Activated T-helper 1 cell treated with anti-CD3 and anti-CD28 coated beads, Interleukin-12 subunit alpha, Interleukin-12 subunit beta, Interleukin-2, Interleukin-4 antibody, amounts not matched to agents 30 ng/mL and 10 ng/mL and 1 ng/mL, durations not matched to agents 14 hours and 24 hours and 36 hours (primary cell): ENCODE results near the gene HOXA4. TPM values are rescaled to one million over a fixed set of nuclear protein-coding genes. Genes with fewer than 3 reads are reported as not detected.

Source experiments
- DNase-seq: peaks from one replicate; pipeline ENCODE4 v3.0.0; 2021; ENCODE audit warnings: low spot score
- H3K27ac Mint-ChIP-seq: one replicate; pipeline ENCODE4 v1.8.0; 2021; ENCODE audit warnings: mild to moderate bottlenecking, mixed read lengths
- H3K27me3 Mint-ChIP-seq: one replicate; pipeline ENCODE4 v1.8.0; 2022; ENCODE audit warnings: mild to moderate bottlenecking, moderate library complexity, mixed read lengths; ENCODE audit not compliant: insufficient read depth
- H3K36me3 Mint-ChIP-seq: one replicate; pipeline ENCODE4 v1.8.0; 2021; ENCODE audit warnings: low read depth, mixed read lengths
- H3K4me1 Mint-ChIP-seq: one replicate; pipeline ENCODE4 v1.8.0; 2021; ENCODE audit warnings: low read depth, mixed read lengths
- H3K4me3 Mint-ChIP-seq: one replicate; pipeline ENCODE4 v1.8.0; 2021; ENCODE audit warnings: mild to moderate bottlenecking, moderate library complexity, mixed read lengths
- H3K9me3 Mint-ChIP-seq: one replicate; pipeline ENCODE4 v1.8.0; 2021; ENCODE audit warnings: mixed read lengths
- intact Hi-C: fragments of 100-400 bp; cut with micrococcal nuclease; formaldehyde crosslinking; loops from one replicate; pipeline ENCODE4 v1.15.1; 2024
- total RNA-seq: library from RNA; stranded (reverse); gene quantifications from 2 replicates; pipeline ENCODE4 v1.2.3, GENCODE V29; 2022

Gene HOXA4
- total RNA-seq, 1 donor from 2014 or later, result not detected

- Mint-ChIP-seq H3K9me3 (no peaks in the 10 kb centered on the region), H3K4me1 (peaks cover 18% of the 10 kb centered on the region)
- intact Hi-C loops, result no loop called here
These were observed 37.8 kb downstream of the HOXA4 start for GRCh38 chr7:27092819-27093110.

GRCh38 chr7:27091941-27092818 is 38.4 kb downstream of the HOXA4 start:
- H3K27me3 Mint-ChIP-seq, result peaks cover 78% of the 10 kb centered on the region
- peaks cover 15% of the 10 kb centered on the region for H3K4me1 Mint-ChIP-seq
- no peaks in the 10 kb centered on the region for H3K36me3 Mint-ChIP-seq
- H3K27ac Mint-ChIP-seq, result no peak overlapping the region
- intact Hi-C loops, result no loop called here
- H3K4me3 Mint-ChIP-seq, result no peak overlapping the region
- no peaks in the 10 kb centered on the region for H3K9me3 Mint-ChIP-seq
- DNase-seq, result no peak

More at GRCh38 chr7:27092819-27093110, 37.8 kb downstream of the HOXA4 start:
- no peak overlapping the region for H3K4me3 Mint-ChIP-seq
- H3K36me3 Mint-ChIP-seq, result no peaks in the 10 kb centered on the region
- no peak for DNase-seq
- H3K27me3 Mint-ChIP-seq, result peaks cover 77% of the 10 kb centered on the region
- no peak overlapping the region for H3K27ac Mint-ChIP-seq

GRCh38 chr7:27091105-27091504 is 39.5 kb downstream of the HOXA4 start:
- no peak for DNase-seq
- H3K27ac Mint-ChIP-seq, result no peak overlapping the region
- peaks cover 13% of the 10 kb centered on the region for H3K4me1 Mint-ChIP-seq
- H3K27me3 Mint-ChIP-seq, result peaks cover 79% of the 10 kb centered on the region
- no peaks in the 10 kb centered on the region for H3K36me3 Mint-ChIP-seq
- intact Hi-C loops, result no loop called here
- H3K4me3 Mint-ChIP-seq, result no peak overlapping the region
- H3K9me3 Mint-ChIP-seq, result no peaks in the 10 kb centered on the region

- intact Hi-C loops, result no loop called here
- no peaks in the 10 kb centered on the region for H3K36me3 Mint-ChIP-seq
- H3K4me1 Mint-ChIP-seq, result no peaks in the 10 kb centered on the region
- H3K4me3 Mint-ChIP-seq, result no peak overlapping the region
- no peak for DNase-seq
- H3K9me3 Mint-ChIP-seq, result no peaks in the 10 kb centered on the region
- H3K27ac Mint-ChIP-seq, result no peak overlapping the region
- H3K27me3 Mint-ChIP-seq, result peaks cover 63% of the 10 kb centered on the region
These were observed 42.3 kb downstream of the HOXA4 start for GRCh38 chr7:27088002-27088922.

GRCh38 chr7:27083646-27084045 is 46.9 kb downstream of the HOXA4 start:
- Mint-ChIP-seq H3K36me3 (no peaks in the 10 kb centered on the region), H3K27me3 (peaks cover 26% of the 10 kb centered on the region), H3K9me3 (no peaks in the 10 kb centered on the region), H3K4me1 (peaks cover 7% of the 10 kb centered on the region), H3K27ac (no peak overlapping the region), H3K4me3 (no peak overlapping the region)
- no peak for DNase-seq
- intact Hi-C loops, result no loop called here

GRCh38 chr7:27082171-27082570 is 48.4 kb downstream of the HOXA4 start:
- Mint-ChIP-seq H3K27me3 (peaks cover 14% of the 10 kb centered on the region), H3K9me3 (no peaks in the 10 kb centered on the region), H3K4me3 (no peak overlapping the region), H3K4me1 (peaks cover 7% of the 10 kb centered on the region), H3K27ac (no peak overlapping the region), H3K36me3 (no peaks in the 10 kb centered on the region)
- DNase-seq, result no peak
- intact Hi-C loops, result no loop called here

- H3K9me3 Mint-ChIP-seq, result no peaks in the 10 kb centered on the region
- no peak overlapping the region for H3K27ac Mint-ChIP-seq
- DNase-seq, result no peak
- H3K4me3 Mint-ChIP-seq, result no peak overlapping the region
- intact Hi-C loops, result no loop called here
- peaks cover 7% of the 10 kb centered on the region for H3K4me1 Mint-ChIP-seq
- H3K27me3 Mint-ChIP-seq, result peaks cover 8% of the 10 kb centered on the region
- no peaks in the 10 kb centered on the region for H3K36me3 Mint-ChIP-seq
These were observed 49.6 kb downstream of the HOXA4 start for GRCh38 chr7:27080844-27081436.

GRCh38 chr7:27079234-27079975 is 51.2 kb downstream of the HOXA4 start:
- no peak overlapping the region for H3K4me3 Mint-ChIP-seq
- H3K9me3 Mint-ChIP-seq, result no peaks in the 10 kb centered on the region
- intact Hi-C loops, result no loop called here
- H3K36me3 Mint-ChIP-seq, result no peaks in the 10 kb centered on the region
- H3K27ac Mint-ChIP-seq, result no peak overlapping the region
- DNase-seq, result no peak
- H3K4me1 Mint-ChIP-seq, result peaks cover 7% of the 10 kb centered on the region
- H3K27me3 Mint-ChIP-seq, result peaks cover 3% of the 10 kb centered on the region

GRCh38 chr7:27078616-27079233 is 51.8 kb downstream of the HOXA4 start:
- Mint-ChIP-seq H3K4me3 (no peak overlapping the region), H3K4me1 (peaks cover 7% of the 10 kb centered on the region), H3K9me3 (no peaks in the 10 kb centered on the region), H3K36me3 (no peaks in the 10 kb centered on the region), H3K27me3 (peaks cover 3% of the 10 kb centered on the region), H3K27ac (no peak overlapping the region)
- DNase-seq, result no peak
- intact Hi-C loops, result no loop called here

Other genes with a start within 250 kb of the HOXA4 start
- 0.16 and 0.24 TPM in 2 replicates for gene HOXA1, start 34.8 kb downstream of the HOXA4 start, total RNA-seq
- gene HOXA2, start 28.1 kb downstream of the HOXA4 start, total RNA-seq, result not detected in 2 replicates
- not detected in 2 replicates for gene HOXA5, start 12.9 kb upstream of the HOXA4 start, total RNA-seq
- not detected in 2 replicates for gene HOXA6, start 17.0 kb upstream of the HOXA4 start, total RNA-seq
- not detected in 2 replicates for gene HOXA3, start 21.8 kb upstream of the HOXA4 start, total RNA-seq
- gene HOXA7, start 25.9 kb upstream of the HOXA4 start, total RNA-seq, result not detected in 2 replicates
- not detected in 2 replicates for gene HOXA9, start 34.8 kb upstream of the HOXA4 start, total RNA-seq
- not detected in 2 replicates for gene HOXA10, start 43.6 kb upstream of the HOXA4 start, total RNA-seq
- gene HOXA11, start 54.5 kb upstream of the HOXA4 start, total RNA-seq, result not detected in 2 replicates
- gene HOXA13, start 69.3 kb upstream of the HOXA4 start, total RNA-seq, result not detected in 2 replicates
- gene EVX1, start 112.0 kb upstream of the HOXA4 start, total RNA-seq, result not detected in 2 replicates